Subcutaneous abdominal adipose tissue (tissue), 5 donors: Measurements from ENCODE around the gene NUDC.
A peak's percentile ranks its signal among the peaks of the same experiment; 100 is the strongest.

ENCODE experiments used
- H3K27ac ChIP-seq: one replicate; pipeline ENCODE4 v1.7.0; 2013; ENCODE audit warnings: low read depth, mild to moderate bottlenecking, inconsistent platforms, low read length, moderate library complexity
- H3K27me3 ChIP-seq, 5 donors: one replicate each; pipeline ENCODE4 v1.7.0; 2013; ENCODE audit warnings: low read length in 5 of 5, inconsistent platforms in 1 of 5; ENCODE audit not compliant: control insufficient read depth in 5 of 5, insufficient read depth in 4 of 5
- H3K36me3 ChIP-seq, 5 donors: one replicate each; pipeline ENCODE4 v1.7.0; 2013; ENCODE audit warnings: low read length in 5 of 5; ENCODE audit not compliant: control insufficient read depth in 5 of 5, insufficient read depth in 5 of 5
- H3K4me1 ChIP-seq, 5 donors: one replicate each; pipeline ENCODE4 v1.7.0; 2013; ENCODE audit warnings: low read length in 5 of 5, mild to moderate bottlenecking in 3 of 5, moderate library complexity in 1 of 5; ENCODE audit not compliant: control insufficient read depth in 5 of 5, insufficient read depth in 5 of 5
- H3K4me3 ChIP-seq, 5 donors: one replicate each; pipeline ENCODE4 v1.7.0; 2013; ENCODE audit warnings: low read length in 5 of 5, low read depth in 1 of 5
- H3K9ac ChIP-seq, 5 donors: one replicate each; pipeline ENCODE4 v1.7.0; 2013; ENCODE audit warnings: low read length in 5 of 5, mild to moderate bottlenecking in 4 of 5, moderate library complexity in 3 of 5
- H3K9me3 ChIP-seq, 5 donors: one replicate each; pipeline ENCODE4 v1.7.0; 2013; ENCODE audit warnings: low read length in 5 of 5; ENCODE audit not compliant: control insufficient read depth in 5 of 5
- donor health status: healthy.
- donor health status: healthy.
- donor health status: healthy.
- donor health status: healthy.
- donor health status: healthy.

NUDC gene

DNA sequence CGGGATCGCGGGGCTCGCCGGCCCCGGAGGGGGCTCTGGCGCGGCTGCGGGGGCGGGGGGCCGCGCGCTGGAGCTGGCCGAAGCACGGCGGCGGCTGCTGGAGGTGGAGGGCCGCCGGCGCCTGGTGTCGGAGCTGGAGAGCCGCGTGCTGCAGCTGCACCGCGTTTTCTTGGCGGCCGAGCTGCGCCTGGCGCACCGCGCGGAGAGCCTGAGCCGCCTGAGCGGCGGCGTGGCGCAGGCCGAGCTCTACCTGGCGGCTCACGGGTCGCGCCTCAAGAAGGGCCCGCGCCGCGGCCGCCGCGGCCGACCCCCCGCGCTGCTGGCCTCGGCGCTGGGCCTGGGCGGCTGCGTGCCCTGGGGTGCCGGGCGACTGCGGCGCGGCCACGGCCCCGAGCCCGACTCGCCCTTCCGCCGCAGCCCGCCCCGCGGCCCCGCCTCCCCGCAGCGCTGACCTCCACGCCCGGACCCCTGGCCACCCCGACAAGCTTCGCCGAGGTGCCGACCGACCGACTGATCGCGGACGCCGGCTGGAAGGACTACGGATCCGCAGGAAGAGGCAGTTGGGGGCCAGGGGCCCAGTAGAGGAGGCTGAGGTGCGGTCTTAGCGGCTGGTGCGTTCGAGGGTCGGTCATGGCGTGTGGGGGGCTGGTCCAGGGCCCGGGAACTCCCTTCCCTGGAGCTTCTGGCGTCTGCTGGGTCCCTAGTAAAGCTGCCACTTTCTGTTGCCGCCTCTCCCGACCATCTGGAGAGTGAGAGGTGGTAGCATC is 72.7 kb downstream of the NUDC start:
- no peak overlapping the region for H3K27ac ChIP-seq

GRCh38 chr1:26994787-26995517 is 73.4 kb downstream of the NUDC start:
- Histone ChIP-seq H3K27ac (no peak overlapping the region), H3K9me3 (no peaks in the 10 kb centered on the region), H3K4me1 (peaks cover 2 to 46% (median 31%) of the 10 kb centered on the region in 5 donors), H3K36me3 (no peaks in the 10 kb centered on the region), H3K9ac (peak overlapping the region in 1 of 5 donors; percentile 35), H3K4me3 (peak overlapping the region in 3 of 5 donors; percentile 43 to 59 (median 43)), H3K27me3 (peaks cover 21 to 39% (median 33%) of the 10 kb centered on the region in 5 donors)

More for the DNA sequence above, 72.7 kb downstream of the NUDC start:
- Histone ChIP-seq H3K4me3 (peak overlapping the region in 3 of 5 donors; percentile 43 to 59 (median 49)), H3K9ac (peak overlapping the region in 2 of 5 donors; percentile 20 to 35), H3K4me1 (peaks cover 2 to 38% (median 23%) of the 10 kb centered on the region in 5 donors), H3K36me3 (no peaks in the 10 kb centered on the region), H3K27me3 (peaks cover 21 to 39% (median 33%) of the 10 kb centered on the region in 5 donors), H3K9me3 (no peaks in the 10 kb centered on the region)

DNA sequence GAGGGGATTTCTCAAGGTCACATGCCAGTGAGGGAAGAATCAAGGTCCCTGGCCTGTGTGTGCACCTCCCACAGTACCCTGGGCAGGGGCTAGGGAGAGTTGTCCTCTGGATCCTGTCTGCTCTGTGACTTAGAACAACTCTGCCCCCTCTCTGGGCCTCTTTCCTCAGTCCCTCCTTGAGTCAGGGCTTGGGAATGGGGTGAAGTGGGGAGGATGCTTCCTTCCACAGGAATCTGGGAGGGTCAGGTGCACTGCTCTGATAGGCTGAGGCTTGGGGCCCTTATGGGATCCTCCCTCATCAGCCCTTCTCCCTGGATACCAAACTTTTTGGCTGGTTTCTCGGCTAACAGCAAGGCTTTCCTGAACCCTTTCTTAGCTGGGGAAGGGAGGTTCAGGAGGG is 74.5 kb downstream of the NUDC start:
- Histone ChIP-seq H3K27ac (no peak overlapping the region), H3K4me3 (no peak overlapping the region), H3K9ac (no peak overlapping the region), H3K27me3 (peaks cover 19 to 38% (median 33%) of the 10 kb centered on the region in 5 donors), H3K4me1 (peaks cover 2 to 55% (median 33%) of the 10 kb centered on the region in 5 donors), H3K36me3 (no peaks in the 10 kb centered on the region), H3K9me3 (no peaks in the 10 kb centered on the region)
